AG09319 (cell line): ENCODE results near the gene ZNF366.
A peak's percentile ranks its signal among the peaks of the same experiment; 100 is the strongest.

Experiments
- DNase-seq: peaks from one replicate; pipeline ENCODE4 v3.0.0-alpha.2; 2010; ENCODE audit warnings: low read depth; ENCODE audit errors: extremely low read depth
- TF ChIP-seq, protein P1 (sequence below): IDR thresholded peaks from 2 replicates; pipeline ENCODE4 v1.5.1; 2011; ENCODE audit warnings: low read depth, mild to moderate bottlenecking, inconsistent platforms, low read length, moderate library complexity

Gene ZNF366, protein sequence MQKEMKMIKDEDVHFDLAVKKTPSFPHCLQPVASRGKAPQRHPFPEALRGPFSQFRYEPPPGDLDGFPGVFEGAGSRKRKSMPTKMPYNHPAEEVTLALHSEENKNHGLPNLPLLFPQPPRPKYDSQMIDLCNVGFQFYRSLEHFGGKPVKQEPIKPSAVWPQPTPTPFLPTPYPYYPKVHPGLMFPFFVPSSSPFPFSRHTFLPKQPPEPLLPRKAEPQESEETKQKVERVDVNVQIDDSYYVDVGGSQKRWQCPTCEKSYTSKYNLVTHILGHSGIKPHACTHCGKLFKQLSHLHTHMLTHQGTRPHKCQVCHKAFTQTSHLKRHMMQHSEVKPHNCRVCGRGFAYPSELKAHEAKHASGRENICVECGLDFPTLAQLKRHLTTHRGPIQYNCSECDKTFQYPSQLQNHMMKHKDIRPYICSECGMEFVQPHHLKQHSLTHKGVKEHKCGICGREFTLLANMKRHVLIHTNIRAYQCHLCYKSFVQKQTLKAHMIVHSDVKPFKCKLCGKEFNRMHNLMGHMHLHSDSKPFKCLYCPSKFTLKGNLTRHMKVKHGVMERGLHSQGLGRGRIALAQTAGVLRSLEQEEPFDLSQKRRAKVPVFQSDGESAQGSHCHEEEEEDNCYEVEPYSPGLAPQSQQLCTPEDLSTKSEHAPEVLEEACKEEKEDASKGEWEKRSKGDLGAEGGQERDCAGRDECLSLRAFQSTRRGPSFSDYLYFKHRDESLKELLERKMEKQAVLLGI

DNA sequence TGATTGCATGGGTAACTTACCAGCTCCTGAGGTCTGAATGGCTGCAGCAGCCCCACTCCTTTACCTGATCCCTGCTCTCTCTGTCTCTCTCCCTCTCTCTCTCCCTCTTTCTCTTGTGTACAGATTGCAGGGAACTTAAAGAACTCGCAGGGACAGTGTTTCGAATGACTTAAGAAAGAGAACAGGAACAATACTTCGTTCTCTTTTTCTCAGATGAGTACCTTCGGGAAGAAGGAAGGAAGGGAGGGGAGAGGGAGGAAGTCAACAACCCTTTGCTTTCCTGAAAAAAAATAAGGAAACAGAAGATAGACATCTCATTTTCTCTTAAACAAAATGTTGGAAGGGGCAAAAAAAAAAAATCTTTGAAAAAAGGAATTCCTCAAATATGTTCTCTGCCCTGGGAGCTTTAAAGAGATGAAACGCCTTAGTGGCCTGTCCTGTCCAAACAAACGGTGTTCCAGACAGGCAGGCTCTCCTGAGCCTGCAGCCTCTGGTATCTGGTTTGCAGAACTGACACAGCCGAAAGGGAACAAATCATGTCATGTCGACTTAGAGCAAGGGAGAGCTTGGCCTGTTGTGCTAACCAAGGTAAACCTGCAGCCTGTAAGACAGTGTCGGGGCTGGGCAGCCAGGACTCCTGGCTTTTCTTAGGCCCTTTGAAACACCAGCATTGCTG is at the start of gene ZNF366:
ZNF366 (minus strand) TSS at position 180 of the 676 bp plus-strand sequence. CDS start 45,914 bp downstream, outside the sequence.
- no peak for DNase-seq
- TF ChIP-seq, protein P1, sequence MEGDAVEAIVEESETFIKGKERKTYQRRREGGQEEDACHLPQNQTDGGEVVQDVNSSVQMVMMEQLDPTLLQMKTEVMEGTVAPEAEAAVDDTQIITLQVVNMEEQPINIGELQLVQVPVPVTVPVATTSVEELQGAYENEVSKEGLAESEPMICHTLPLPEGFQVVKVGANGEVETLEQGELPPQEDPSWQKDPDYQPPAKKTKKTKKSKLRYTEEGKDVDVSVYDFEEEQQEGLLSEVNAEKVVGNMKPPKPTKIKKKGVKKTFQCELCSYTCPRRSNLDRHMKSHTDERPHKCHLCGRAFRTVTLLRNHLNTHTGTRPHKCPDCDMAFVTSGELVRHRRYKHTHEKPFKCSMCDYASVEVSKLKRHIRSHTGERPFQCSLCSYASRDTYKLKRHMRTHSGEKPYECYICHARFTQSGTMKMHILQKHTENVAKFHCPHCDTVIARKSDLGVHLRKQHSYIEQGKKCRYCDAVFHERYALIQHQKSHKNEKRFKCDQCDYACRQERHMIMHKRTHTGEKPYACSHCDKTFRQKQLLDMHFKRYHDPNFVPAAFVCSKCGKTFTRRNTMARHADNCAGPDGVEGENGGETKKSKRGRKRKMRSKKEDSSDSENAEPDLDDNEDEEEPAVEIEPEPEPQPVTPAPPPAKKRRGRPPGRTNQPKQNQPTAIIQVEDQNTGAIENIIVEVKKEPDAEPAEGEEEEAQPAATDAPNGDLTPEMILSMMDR, result no peak

DNA sequence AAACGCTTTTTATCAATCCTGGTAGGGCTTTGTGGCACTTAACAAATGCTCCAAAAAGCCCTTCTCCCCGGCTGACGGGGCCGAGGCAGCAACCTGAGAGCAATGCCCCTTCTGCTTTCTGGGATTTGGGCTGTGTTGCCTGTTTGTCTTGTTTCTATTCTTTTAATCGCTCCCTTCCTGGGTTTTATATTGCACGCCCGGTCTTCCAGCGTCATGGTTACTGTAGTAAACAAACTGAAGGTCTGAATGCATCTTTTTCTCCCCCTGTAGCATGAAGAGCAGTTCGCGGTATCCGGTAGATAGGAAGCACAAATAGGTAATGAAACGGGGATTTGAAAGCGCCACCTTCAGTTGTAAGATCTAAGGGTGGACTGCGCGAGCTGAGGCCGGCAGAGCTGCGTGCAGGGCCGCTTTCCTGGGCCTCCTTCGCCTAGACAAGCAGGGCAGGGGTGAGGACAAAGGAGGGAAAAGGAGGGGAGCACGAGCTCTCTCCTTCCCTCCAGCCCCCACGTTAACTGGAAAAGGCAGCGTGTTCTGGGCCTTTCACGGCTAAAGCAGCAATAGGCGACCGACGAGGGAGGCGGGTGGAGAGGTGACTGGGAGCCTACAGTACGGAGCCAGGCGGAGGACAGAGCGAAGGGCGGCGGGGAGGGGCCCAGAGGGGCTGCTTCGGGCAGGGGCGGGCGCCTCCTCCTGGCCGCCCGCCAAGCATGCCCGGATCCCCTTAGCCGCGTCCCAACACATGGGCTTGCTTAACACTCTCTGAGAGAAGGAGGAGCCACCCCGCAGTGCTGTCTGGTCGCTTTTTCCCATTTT is 49.3 kb upstream of the ZNF366 start:
- DNase-seq, result peak; percentile 25
- TF ChIP-seq, protein P1, result peak; percentile 4

DNA sequence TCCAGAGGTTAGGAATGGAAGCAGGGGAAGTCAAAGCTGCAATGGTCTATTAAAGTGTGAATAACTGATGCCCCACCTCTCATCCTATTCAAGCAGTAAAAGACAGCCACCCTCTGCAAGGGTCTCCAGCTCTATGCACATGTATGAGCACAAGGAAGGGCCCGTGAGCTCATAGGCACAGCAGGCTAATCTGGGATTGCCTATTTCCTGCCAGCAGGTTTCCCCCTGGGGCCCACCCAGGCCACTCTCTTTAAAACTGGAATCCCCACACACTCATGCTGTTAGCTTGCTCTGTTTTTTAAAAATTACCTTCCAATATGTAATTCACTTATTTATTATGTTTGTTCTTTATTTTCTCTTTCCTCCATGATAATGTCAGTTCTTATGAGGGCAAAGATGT is 48.7 kb upstream of the ZNF366 start:
- DNase-seq, result no peak
- TF ChIP-seq, protein P1, result no peak

DNA sequence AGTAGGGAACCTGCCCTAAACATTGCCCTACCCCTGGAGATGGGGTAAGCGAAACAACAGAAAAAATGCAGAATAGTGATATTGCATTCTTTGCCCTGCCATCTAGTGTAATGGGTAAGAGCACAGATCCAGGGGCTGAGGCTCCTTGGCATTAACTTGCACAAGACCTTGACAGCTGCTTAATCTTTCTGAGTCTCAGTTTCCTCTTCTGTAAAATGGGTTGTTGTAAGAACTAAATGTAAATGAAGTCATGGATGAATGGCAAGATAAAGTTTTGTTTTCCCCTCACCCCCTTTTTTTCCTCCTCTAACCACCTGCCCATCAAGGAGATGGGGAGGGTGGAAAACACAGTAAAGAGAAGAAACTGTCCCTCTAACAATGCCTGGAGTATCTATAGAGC is 47.7 kb upstream of the ZNF366 start:
- DNase-seq, result no peak
- TF ChIP-seq, protein P1, result no peak

DNA sequence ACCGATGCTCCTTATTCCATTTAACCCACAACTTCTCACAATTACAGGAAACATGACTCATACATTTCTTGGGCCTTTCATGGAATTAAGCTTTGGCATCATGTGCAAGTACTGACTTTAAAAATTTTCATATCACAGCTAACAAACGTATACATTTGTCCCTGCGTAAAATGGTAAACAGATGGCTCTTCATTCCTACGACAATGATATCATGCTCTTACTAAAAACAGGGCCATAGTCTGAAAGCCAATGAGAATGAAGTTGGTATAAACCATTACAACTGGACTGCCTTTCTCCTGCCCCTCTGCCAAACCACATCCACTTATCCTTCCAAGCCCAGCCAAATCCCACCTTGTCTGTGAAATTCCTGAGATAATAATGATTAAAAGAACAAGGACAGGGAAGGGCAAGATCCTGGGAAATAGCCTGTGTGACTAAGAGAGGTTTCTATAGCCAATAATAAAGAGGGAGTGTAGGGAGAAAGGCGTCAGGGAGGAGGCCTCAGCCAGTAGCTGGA is 44.9 kb upstream of the ZNF366 start:
- DNase-seq, result peak; percentile 80
- TF ChIP-seq, protein P1, result no peak

DNA sequence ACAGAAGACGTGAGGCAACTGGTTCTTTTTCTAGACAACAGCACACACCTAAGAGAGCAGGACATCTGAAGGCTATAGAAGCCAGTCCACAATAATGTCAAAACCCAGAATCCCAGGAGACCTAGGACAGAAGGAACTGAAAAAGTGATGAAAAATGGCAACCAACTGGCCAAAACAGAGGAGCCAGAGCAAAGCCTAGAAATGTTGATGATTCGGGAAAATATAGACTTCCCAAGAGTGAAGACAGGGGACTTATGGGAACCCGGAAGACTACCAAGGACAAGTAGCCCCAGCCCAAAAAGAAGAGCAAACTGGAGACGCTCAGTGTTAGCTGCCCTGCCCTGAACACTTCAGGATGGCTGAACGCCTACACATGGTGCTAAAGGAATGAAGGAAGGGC is 43.4 kb upstream of the ZNF366 start:
- DNase-seq, result no peak
- TF ChIP-seq, protein P1, result no peak
